Posterior vena cava (tissue), 2 donors: ENCODE results near the gene MC2R. TPM values are rescaled to one million over a fixed set of nuclear protein-coding genes. Genes with fewer than 3 reads are reported as not detected.

ENCODE experiments used
- DNase-seq: peaks from one replicate; pipeline ENCODE4 v3.0.0-alpha.2; 2020; ENCODE audit warnings: low spot score
- intact Hi-C, 2 donors: fragments of 100-400 bp; cut with DNase I; formaldehyde crosslinking; loops; one replicate each; pipeline versions ENCODE4 v1.14.1 to v1.14.2; 2022 to 2023
- total RNA-seq, 2 donors: library from RNA; stranded (reverse); fragmentation: NEBNext Ultra II Directional; extraction: Animal tissue kit (Norgen Biotek cat#: 25700); gene quantifications; one replicate each; pipeline ENCODE4 v1.2.1, GENCODE V29; 2021
- donor health status: DM: yes; HTN: yes; CAD: no.
- donor health status: DM: yes; HTN: yes; CAD: no.

Gene MC2R
- total RNA-seq, 2 donors from 2014 or later = not detected

- DNase-seq = no peak
- intact Hi-C loops = no loop called here
Measured at GRCh38 chr18:13835202-13835601, 80.1 kb downstream of the MC2R start.

- intact Hi-C loops = no loop called here
- DNase-seq = no peak
Measured at GRCh38 chr18:13834496-13835015, 80.8 kb downstream of the MC2R start.

Other genes starting within 250 kb of the MC2R start
- gene FAM210A, start 189.0 kb downstream of the MC2R start, total RNA-seq = 10 to 100 TPM; 12.9 to 18.4 TPM
- 10 to 100 TPM; 28.8 to 33.3 TPM for gene RNMT, start 188.9 kb downstream of the MC2R start, total RNA-seq
- not detected for gene MC5R, start 91.4 kb downstream of the MC2R start, total RNA-seq
- 10 to 100 TPM in 1 of 2 donors, 1 to 10 TPM in 1; 5.8 to 10.2 TPM for gene ZNF519, start 216.9 kb upstream of the MC2R start, total RNA-seq